Body of pancreas (tissue), 4 donors: ENCODE data around the gene KLK10.

ENCODE experiments used
- CTCF ChIP-seq, 7 experiments: fragments of 450-650 bp in 4 of 7; fragments of 200-600 bp in 3 of 7; sonication (generic) in 3 of 7; IDR thresholded peaks; one replicate each; pipeline ENCODE4 v1.5.1; 2016 to 2019; ENCODE audit warnings: antibody characterized with exemption in 7 of 7
- POLR2A ChIP-seq, 3 donors: fragments of 450-650 bp; IDR thresholded peaks; one replicate each; pipeline ENCODE4 v1.6.1; 2016; ENCODE audit warnings: antibody characterized with exemption in 3 of 3, mild to moderate bottlenecking in 2 of 3

- TF ChIP-seq CTCF (IDR thresholded peaks at IDR 0.05): no peak
- TF ChIP-seq POLR2A (IDR thresholded peaks at IDR 0.05): no peak
These were observed 27.5 kb upstream of the KLK10 start for GRCh38 chr19:51047031-51047335.
